ENCODE results near the gene CD300LF.

DNA sequence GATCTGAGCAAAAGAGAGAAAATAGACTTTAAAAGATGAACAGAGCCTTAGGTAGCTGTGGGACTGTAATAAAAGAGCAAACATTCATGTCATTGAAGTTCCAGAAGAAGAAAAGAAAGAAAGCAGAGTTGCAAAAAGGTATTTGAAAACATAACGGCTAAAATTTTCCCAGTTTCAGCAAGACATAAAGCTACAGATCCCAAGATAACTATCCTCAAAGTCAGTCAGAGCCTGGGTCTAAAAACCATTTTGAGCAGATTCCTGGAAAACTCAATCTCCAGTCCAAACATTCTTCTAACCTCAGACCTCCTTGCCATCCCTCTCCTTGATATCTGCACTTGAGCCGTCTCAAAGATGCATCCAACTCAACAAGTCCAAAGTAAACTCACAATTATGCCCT, 68.3 kb downstream of the CD300LF start:
- TF ChIP-seq, protein P1, sequence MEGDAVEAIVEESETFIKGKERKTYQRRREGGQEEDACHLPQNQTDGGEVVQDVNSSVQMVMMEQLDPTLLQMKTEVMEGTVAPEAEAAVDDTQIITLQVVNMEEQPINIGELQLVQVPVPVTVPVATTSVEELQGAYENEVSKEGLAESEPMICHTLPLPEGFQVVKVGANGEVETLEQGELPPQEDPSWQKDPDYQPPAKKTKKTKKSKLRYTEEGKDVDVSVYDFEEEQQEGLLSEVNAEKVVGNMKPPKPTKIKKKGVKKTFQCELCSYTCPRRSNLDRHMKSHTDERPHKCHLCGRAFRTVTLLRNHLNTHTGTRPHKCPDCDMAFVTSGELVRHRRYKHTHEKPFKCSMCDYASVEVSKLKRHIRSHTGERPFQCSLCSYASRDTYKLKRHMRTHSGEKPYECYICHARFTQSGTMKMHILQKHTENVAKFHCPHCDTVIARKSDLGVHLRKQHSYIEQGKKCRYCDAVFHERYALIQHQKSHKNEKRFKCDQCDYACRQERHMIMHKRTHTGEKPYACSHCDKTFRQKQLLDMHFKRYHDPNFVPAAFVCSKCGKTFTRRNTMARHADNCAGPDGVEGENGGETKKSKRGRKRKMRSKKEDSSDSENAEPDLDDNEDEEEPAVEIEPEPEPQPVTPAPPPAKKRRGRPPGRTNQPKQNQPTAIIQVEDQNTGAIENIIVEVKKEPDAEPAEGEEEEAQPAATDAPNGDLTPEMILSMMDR (IDR thresholded peaks at IDR 0.05) = no peak
- TF ChIP-seq POLR2A (IDR thresholded peaks at IDR 0.05) = no peak
